Sigmoid colon (tissue), 4 donors: ENCODE measurements around the gene CCL4.

Experiments used
- CTCF ChIP-seq, 4 experiments: fragments of 450-650 bp in 3 of 4; fragments of 200-600 bp in 1 of 4; IDR thresholded peaks; one replicate each; pipeline ENCODE4 v1.5.1; 2016 to 2019; ENCODE audit warnings: antibody characterized with exemption in 4 of 4, mild to moderate bottlenecking in 3 of 4, moderate library complexity in 2 of 4
- EP300 ChIP-seq, 4 donors: sonication (generic); formaldehyde crosslinking; IDR thresholded peaks; one replicate each; pipeline ENCODE4 v1.6.1; 2017; ENCODE audit warnings: antibody characterized with exemption in 4 of 4
- POLR2A ChIP-seq, 2 donors: fragments of 450-650 bp; IDR thresholded peaks; one replicate each; pipeline ENCODE4 v1.6.1; 2016; ENCODE audit warnings: antibody characterized with exemption in 2 of 2, mild to moderate bottlenecking in 2 of 2, moderate library complexity in 2 of 2
- POLR2AphosphoS5 ChIP-seq, 4 donors: sonication (generic); formaldehyde crosslinking; IDR thresholded peaks; one replicate each; pipeline ENCODE4 v1.6.1; 2017; ENCODE audit warnings: antibody characterized with exemption in 4 of 4

GRCh38 chr17:36089339-36089865, 14.2 kb upstream of the CCL4 start:
- TF ChIP-seq CTCF (IDR thresholded peaks at IDR 0.05) (no peak), POLR2A (IDR thresholded peaks at IDR 0.05) (no peak), EP300 (IDR thresholded peaks at IDR 0.05) (no peak), POLR2AphosphoS5 (IDR thresholded peaks at IDR 0.05) (no peak)
